PC-3 (cell line): ENCODE results near the gene KIF17. TPM values are rescaled to one million over a fixed set of nuclear protein-coding genes. Genes with fewer than 3 reads are reported as not detected.

ENCODE experiments used
- ATAC-seq: fragments of 200-7000 bp; cut with Tn5 transposase; 2 replicates; pipeline ENCODE4 v1.9.1; 2020; ENCODE audit warnings: mild to moderate bottlenecking, moderate library complexity
- BruUV-seq: library from RNA; stranded (reverse); fragments of 400-500 nt; replicated peaks from 2 replicates; lab custom pipeline; 2021; lab: Mats Ljungman, UMichigan
- CTCF ChIA-PET: fragments of 300-600 bp; sonication (Branson Sonifier 250); formaldehyde crosslinking; loops from one replicate; lab custom pipeline; 2022; ENCODE audit warnings: antibody characterized with exemption; lab: Charles Lee
- POLR2A ChIA-PET: fragments of 300-600 bp; sonication (Branson Sonifier 250); formaldehyde crosslinking; loops from one replicate; lab custom pipeline; 2022; ENCODE audit warnings: antibody characterized with exemption; ENCODE audit not compliant: unreplicated experiment; lab: Charles Lee
- DNase-seq: peaks from one replicate; pipeline ENCODE4 v3.0.0-alpha.2; 2015
- H2AFZ ChIP-seq: fragments of 300-600 bp; sonication (generic); 2 replicates; pipeline ENCODE4 v1.6.0; 2016; ENCODE audit warnings: antibody characterized with exemption, low read length
- H3F3A ChIP-seq: fragments of 300-600 bp; sonication (generic); one replicate; pipeline ENCODE4 v1.6.0; 2017; ENCODE audit warnings: antibody characterized with exemption, low read length, control low read depth, mild to moderate bottlenecking; ENCODE audit not compliant: unreplicated experiment
- H3K27ac ChIP-seq: fragments of 300-600 bp; sonication (generic); 2 replicates; pipeline ENCODE4 v1.5.1; 2016; ENCODE audit warnings: mild to moderate bottlenecking, low read length
- H3K27me3 ChIP-seq: fragments of 300-600 bp; sonication (generic); 2 replicates; pipeline ENCODE4 v1.6.1; 2016; ENCODE audit warnings: low read length, mixed read lengths
- H3K36me3 ChIP-seq: fragments of 300-600 bp; sonication (generic); 2 replicates; pipeline ENCODE4 v1.6.1; 2016; ENCODE audit warnings: low read depth, mixed run types, low read length, mixed read lengths
- H3K4me1 ChIP-seq: fragments of 300-600 bp; sonication (generic); 2 replicates; pipeline ENCODE4 v1.5.1; 2016; ENCODE audit warnings: low read length; ENCODE audit not compliant: insufficient read depth
- H3K4me2 ChIP-seq: fragments of 300-600 bp; sonication (generic); 2 replicates; pipeline ENCODE4 v1.6.0; 2016; ENCODE audit warnings: low read length
- H3K4me3 ChIP-seq: fragments of 300-600 bp; sonication (generic); 2 replicates; pipeline ENCODE4 v1.5.1; 2016; ENCODE audit warnings: mild to moderate bottlenecking, low read length, mixed read lengths
- H3K79me2 ChIP-seq: fragments of 300-600 bp; sonication (generic); 2 replicates; pipeline ENCODE4 v1.6.1; 2017; ENCODE audit warnings: low read length, mixed read lengths
- H3K9ac ChIP-seq: fragments of 300-600 bp; sonication (generic); 2 replicates; pipeline ENCODE4 v1.6.0; 2016; ENCODE audit warnings: mild to moderate bottlenecking, low read length
- H3K9me2 ChIP-seq: fragments of 300-600 bp; sonication (generic); replicated peaks from 2 replicates; pipeline ENCODE4 v1.6.1; 2016; ENCODE audit warnings: mixed run types, low read length, mixed read lengths
- H3K9me3 ChIP-seq: fragments of 300-600 bp; sonication (generic); 2 replicates; pipeline ENCODE4 v1.6.1; 2016; ENCODE audit warnings: low read length, mixed read lengths
- H4K20me1 ChIP-seq: fragments of 300-600 bp; sonication (generic); 2 replicates; pipeline ENCODE4 v1.6.1; 2016; ENCODE audit warnings: low read length, mixed read lengths
- EZH2 ChIP-seq: fragments of 300-600 bp; sonication (generic); IDR thresholded peaks from one replicate; pipeline ENCODE4 v1.6.1; 2017; ENCODE audit warnings: antibody characterized with exemption, mild to moderate bottlenecking, low read length; ENCODE audit not compliant: unreplicated experiment
- EZH2phosphoT487 ChIP-seq: fragments of 300-600 bp; sonication (generic); IDR thresholded peaks from 2 replicates; pipeline ENCODE4 v1.6.1; 2018; ENCODE audit warnings: mild to moderate bottlenecking, antibody characterized with exemption, low read length, borderline replicate concordance
- intact Hi-C: fragments of 100-400 bp; cut with micrococcal nuclease; formaldehyde crosslinking; loops from 2 replicates; pipeline ENCODE4 v1.9.0; 2023
- total RNA-seq: library from RNA; depleted of rRNA; stranded (reverse); fragments of >200 nt; gene quantifications from 2 replicates; pipeline ENCODE4 v1.2.3, GENCODE V29; 2014
- TF ChIP-seq, protein P1 (sequence below): fragments of 300-600 bp; sonication (generic); conservative IDR thresholded peaks from 2 replicates; pipeline ENCODE4 v1.5.1; 2017; ENCODE audit warnings: antibody characterized with exemption, low read depth, mild to moderate bottlenecking, low read length

The KIF17 gene
- total RNA-seq, 1 experiment from 2014 or later = 0.33 TPM

DNA sequence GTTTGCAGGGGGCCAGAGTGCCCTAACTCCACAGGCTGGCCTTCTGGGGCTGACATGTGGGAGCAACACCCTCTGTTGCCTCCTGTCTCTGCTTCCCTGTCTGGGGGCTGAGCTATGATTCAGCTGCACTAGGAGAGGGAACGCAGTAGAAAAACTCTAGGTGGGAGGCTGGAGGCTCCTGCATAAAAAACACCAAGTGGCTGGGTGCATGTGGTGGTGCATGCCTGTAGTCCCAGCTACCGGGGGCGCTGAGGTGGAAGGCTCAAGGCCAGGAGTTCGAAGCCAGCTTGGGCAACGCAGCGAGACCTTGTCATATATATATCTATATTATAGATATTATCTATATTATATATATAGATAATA lies 5.6 kb downstream of the KIF17 start:
- CTCF ChIA-PET = no interaction called here
- DNase-seq (no peak), ATAC-seq (no peak)
- BruUV-seq = no TSS peak
- Histone ChIP-seq H3K9me2 (no peaks in the 10 kb centered on the region), H3K27me3 (no peaks in the 10 kb centered on the region), H3K4me1 (0 out of 2 replicates have a peak, but pooled peaks cover under 1% of the 10 kb centered on the region), H3K4me3 (no peak overlapping the region), H3K9ac (no peak overlapping the region), H3F3A (no peaks in the 10 kb centered on the region), H3K4me2 (no peak overlapping the region), H3K79me2 (no peaks in the 10 kb centered on the region), H3K36me3 (no peaks in the 10 kb centered on the region), H3K9me3 (no peaks in the 10 kb centered on the region), H3K27ac (no peak overlapping the region), H4K20me1 (no peaks in the 10 kb centered on the region), H2AFZ (no peak overlapping the region)
- POLR2A ChIA-PET = no interaction called here
- intact Hi-C loops = no loop called here
- no peak for TF ChIP-seq EZH2phosphoT487
- TF ChIP-seq, protein P1, sequence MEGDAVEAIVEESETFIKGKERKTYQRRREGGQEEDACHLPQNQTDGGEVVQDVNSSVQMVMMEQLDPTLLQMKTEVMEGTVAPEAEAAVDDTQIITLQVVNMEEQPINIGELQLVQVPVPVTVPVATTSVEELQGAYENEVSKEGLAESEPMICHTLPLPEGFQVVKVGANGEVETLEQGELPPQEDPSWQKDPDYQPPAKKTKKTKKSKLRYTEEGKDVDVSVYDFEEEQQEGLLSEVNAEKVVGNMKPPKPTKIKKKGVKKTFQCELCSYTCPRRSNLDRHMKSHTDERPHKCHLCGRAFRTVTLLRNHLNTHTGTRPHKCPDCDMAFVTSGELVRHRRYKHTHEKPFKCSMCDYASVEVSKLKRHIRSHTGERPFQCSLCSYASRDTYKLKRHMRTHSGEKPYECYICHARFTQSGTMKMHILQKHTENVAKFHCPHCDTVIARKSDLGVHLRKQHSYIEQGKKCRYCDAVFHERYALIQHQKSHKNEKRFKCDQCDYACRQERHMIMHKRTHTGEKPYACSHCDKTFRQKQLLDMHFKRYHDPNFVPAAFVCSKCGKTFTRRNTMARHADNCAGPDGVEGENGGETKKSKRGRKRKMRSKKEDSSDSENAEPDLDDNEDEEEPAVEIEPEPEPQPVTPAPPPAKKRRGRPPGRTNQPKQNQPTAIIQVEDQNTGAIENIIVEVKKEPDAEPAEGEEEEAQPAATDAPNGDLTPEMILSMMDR = no peak
- no peak for TF ChIP-seq EZH2

DNA sequence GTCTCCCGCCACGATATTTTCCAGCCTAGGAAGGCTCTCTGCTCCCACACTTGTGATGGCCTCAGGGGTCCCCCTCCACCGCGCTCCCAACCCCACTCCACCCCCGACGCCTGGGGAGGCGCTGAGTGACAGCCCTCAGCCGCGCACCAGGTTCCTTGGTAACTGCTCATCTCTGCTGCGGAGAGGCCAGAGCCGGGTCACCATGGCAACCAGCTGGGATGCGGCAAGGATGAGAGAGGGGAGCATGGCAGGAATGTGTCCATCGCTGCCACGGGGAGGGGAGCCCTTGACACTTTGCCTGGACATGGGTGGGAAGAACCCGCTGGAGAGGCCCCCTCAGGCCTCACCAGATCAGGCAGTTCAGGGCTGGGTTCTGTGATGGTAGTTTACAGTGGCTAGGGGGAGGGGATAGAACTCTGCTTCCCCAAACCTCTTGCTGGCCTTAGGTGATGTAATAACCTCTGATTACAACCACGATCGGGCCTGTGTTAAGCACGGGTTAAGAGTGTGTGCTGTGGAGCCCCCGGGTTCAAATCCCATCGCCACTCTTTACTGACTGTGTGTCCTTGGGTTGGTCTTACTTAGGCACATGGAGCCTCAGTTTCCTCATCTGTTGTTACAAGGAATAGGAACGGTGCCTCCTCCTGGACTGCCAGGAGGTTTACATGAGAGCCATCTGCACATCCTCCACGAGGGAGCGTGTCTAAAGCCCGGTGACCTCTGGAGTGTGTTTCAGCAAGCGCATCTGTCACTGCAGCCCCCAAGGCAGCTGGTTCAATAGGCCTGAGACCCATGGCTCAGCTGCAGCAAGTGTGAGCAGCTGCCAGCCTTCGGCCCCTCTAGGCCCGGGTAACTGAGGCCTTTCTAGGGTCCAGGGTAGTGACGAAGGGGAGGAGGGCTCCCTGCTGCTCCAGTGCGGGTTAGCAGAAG lies 6.3 kb downstream of the KIF17 start:
- H3K4me3 ChIP-seq = no peak overlapping the region
- H3F3A ChIP-seq = no peaks in the 10 kb centered on the region
- intact Hi-C loops = no loop called here
- no TSS peak for BruUV-seq
- ChIA-PET POLR2A (no interaction called here), CTCF (no interaction called here)
- H3K36me3 ChIP-seq = no peaks in the 10 kb centered on the region
- H3K4me1 ChIP-seq = no peaks in the 10 kb centered on the region
- no peak overlapping the region for H3K4me2 ChIP-seq
- no peaks in the 10 kb centered on the region for H3K9me2 ChIP-seq
- DNase-seq = no peak
- H3K9ac ChIP-seq = no peak overlapping the region
- no peaks in the 10 kb centered on the region for H3K79me2 ChIP-seq
- no peak overlapping the region for H2AFZ ChIP-seq
- H4K20me1 ChIP-seq = no peaks in the 10 kb centered on the region
- no peaks in the 10 kb centered on the region for H3K9me3 ChIP-seq
- TF ChIP-seq EZH2phosphoT487 (no peak), EZH2 (no peak)
- TF ChIP-seq, protein P1 = 0 out of 2 replicates have a peak, but pooled peaks have one; percentile 29
- ATAC-seq = no peak; the same call in 1 of the 2 replicates
- no peaks in the 10 kb centered on the region for H3K27me3 ChIP-seq
- H3K27ac ChIP-seq = no peak overlapping the region
